ENCODE measurements around the gene MGP. TPM values are rescaled to one million over a fixed set of nuclear protein-coding genes. Genes with fewer than 3 reads are reported as not detected.

The MGP gene
- total and polyA plus RNA-seq, 2 experiments from 2014 or later, result 117 to 561 TPM

- Histone ChIP-seq H3K4me3 (no peak overlapping the region), H4K20me1 (ENCODE audit: insufficient read depth, poor library complexity, severe bottlenecking) (no peaks in the 10 kb centered on the region), H2AFZ (no peak overlapping the region), H3K36me3 (replicated peaks; ENCODE audit: insufficient read depth, low read depth) (no peaks in the 10 kb centered on the region), H3K27ac (peak overlapping the region; percentile 77), H3K27me3 (no peaks in the 10 kb centered on the region), H3K4me1 (ENCODE audit: insufficient read depth) (peaks cover 36% of the 10 kb centered on the region), H3K79me2 (no peaks in the 10 kb centered on the region), H3K4me2 (peak overlapping the region; percentile 45), H3K9me3 (ENCODE audit: low read depth) (no peaks in the 10 kb centered on the region), H3K9me2 (replicated peaks; ENCODE audit: insufficient read depth) (no peaks in the 10 kb centered on the region)
- 54% methylated on average over 3 of the region's 3 CpGs for WGBS (ENCODE audit: low lambda C conversion rate, missing lambda C conversion rate)
- TF ChIP-seq EZH2 (IDR thresholded peaks at IDR 0.05; ENCODE audit: borderline replicate concordance), result no peak
- TF ChIP-seq EZH2phosphoT487 (IDR thresholded peaks at IDR 0.05; ENCODE audit: low read depth, severe bottlenecking, unreplicated experiment), result no peak
- TF ChIP-seq CTCF (IDR thresholded peaks at IDR 0.05; ENCODE audit: poor library complexity), result no peak
- peak; percentile 33 for DNase-seq (ENCODE audit: low spot score)
Observed at GRCh38 chr12:14841761-14842160, 43.9 kb downstream of the MGP start.

- 67% methylated on average over 4 of the region's 4 CpGs for WGBS (ENCODE audit: low lambda C conversion rate, missing lambda C conversion rate)
- no peaks in the 10 kb centered on the region for H3K27me3 ChIP-seq
- peak overlapping the region; percentile 4 for H3K4me2 ChIP-seq
- no peaks in the 10 kb centered on the region for H3K79me2 ChIP-seq
- peak; percentile 24 for DNase-seq (ENCODE audit: low spot score)
- no peak overlapping the region for H2AFZ ChIP-seq
- no peaks in the 10 kb centered on the region for H3K36me3 ChIP-seq (replicated peaks; ENCODE audit: insufficient read depth, low read depth)
- no peaks in the 10 kb centered on the region for H3K9me3 ChIP-seq (ENCODE audit: low read depth)
- no peak overlapping the region for H3K4me3 ChIP-seq
- peak overlapping the region; percentile 77 for H3K27ac ChIP-seq
- peaks cover 34% of the 10 kb centered on the region for H3K4me1 ChIP-seq (ENCODE audit: insufficient read depth)
- TF ChIP-seq CTCF (IDR thresholded peaks at IDR 0.05; ENCODE audit: poor library complexity) (no peak), EZH2 (IDR thresholded peaks at IDR 0.05; ENCODE audit: borderline replicate concordance) (no peak), EZH2phosphoT487 (IDR thresholded peaks at IDR 0.05; ENCODE audit: low read depth, severe bottlenecking, unreplicated experiment) (no peak)
- no peaks in the 10 kb centered on the region for H3K9me2 ChIP-seq (replicated peaks; ENCODE audit: insufficient read depth)
- no peaks in the 10 kb centered on the region for H4K20me1 ChIP-seq (ENCODE audit: insufficient read depth, poor library complexity, severe bottlenecking)
Observed at GRCh38 chr12:14840616-14841015, 45.0 kb downstream of the MGP start.

GRCh38 chr12:14839262-14839661, 46.4 kb downstream of the MGP start:
- no peak overlapping the region for H3K4me2 ChIP-seq
- no peaks in the 10 kb centered on the region for H3K9me3 ChIP-seq (ENCODE audit: low read depth)
- H3K79me2 ChIP-seq, result no peaks in the 10 kb centered on the region
- H3K4me1 ChIP-seq (ENCODE audit: insufficient read depth), result peaks cover 34% of the 10 kb centered on the region
- H4K20me1 ChIP-seq (ENCODE audit: insufficient read depth, poor library complexity, severe bottlenecking), result no peaks in the 10 kb centered on the region
- DNase-seq (ENCODE audit: low spot score), result no peak
- no peak overlapping the region for H3K4me3 ChIP-seq
- TF ChIP-seq CTCF (IDR thresholded peaks at IDR 0.05; ENCODE audit: poor library complexity), result no peak
- TF ChIP-seq EZH2 (IDR thresholded peaks at IDR 0.05; ENCODE audit: borderline replicate concordance), result no peak
- TF ChIP-seq EZH2phosphoT487 (IDR thresholded peaks at IDR 0.05; ENCODE audit: low read depth, severe bottlenecking, unreplicated experiment), result no peak
- 100% methylated on average over 1 of the region's 1 CpG for WGBS (ENCODE audit: low lambda C conversion rate, missing lambda C conversion rate)
- no peaks in the 10 kb centered on the region for H3K36me3 ChIP-seq (replicated peaks; ENCODE audit: insufficient read depth, low read depth)
- H2AFZ ChIP-seq, result no peak overlapping the region
- H3K27ac ChIP-seq, result no peak overlapping the region
- H3K27me3 ChIP-seq, result no peaks in the 10 kb centered on the region
- H3K9me2 ChIP-seq (replicated peaks; ENCODE audit: insufficient read depth), result no peaks in the 10 kb centered on the region

Measured in hepatocyte (in vitro differentiated cells).